GM19324 (cell line): ENCODE measurements around the gene FAM200C.
A peak's percentile ranks its signal among the peaks of the same experiment; 100 is the strongest.
"Not testable (repeated sequence)": the region's sequence is repeated elsewhere in the genome, so short reads cannot be mapped to it uniquely, and the experiment has no call there.

Source experiments
- ATAC-seq: cut with Tn5 transposase; IDR thresholded peaks from one replicate; pipeline ENCODE4 v1.9.1; 2021; ENCODE audit warnings: mild to moderate bottlenecking, moderate library complexity; ENCODE audit not compliant: unreplicated experiment, low FRiP score

Gene FAM200C

DNA sequence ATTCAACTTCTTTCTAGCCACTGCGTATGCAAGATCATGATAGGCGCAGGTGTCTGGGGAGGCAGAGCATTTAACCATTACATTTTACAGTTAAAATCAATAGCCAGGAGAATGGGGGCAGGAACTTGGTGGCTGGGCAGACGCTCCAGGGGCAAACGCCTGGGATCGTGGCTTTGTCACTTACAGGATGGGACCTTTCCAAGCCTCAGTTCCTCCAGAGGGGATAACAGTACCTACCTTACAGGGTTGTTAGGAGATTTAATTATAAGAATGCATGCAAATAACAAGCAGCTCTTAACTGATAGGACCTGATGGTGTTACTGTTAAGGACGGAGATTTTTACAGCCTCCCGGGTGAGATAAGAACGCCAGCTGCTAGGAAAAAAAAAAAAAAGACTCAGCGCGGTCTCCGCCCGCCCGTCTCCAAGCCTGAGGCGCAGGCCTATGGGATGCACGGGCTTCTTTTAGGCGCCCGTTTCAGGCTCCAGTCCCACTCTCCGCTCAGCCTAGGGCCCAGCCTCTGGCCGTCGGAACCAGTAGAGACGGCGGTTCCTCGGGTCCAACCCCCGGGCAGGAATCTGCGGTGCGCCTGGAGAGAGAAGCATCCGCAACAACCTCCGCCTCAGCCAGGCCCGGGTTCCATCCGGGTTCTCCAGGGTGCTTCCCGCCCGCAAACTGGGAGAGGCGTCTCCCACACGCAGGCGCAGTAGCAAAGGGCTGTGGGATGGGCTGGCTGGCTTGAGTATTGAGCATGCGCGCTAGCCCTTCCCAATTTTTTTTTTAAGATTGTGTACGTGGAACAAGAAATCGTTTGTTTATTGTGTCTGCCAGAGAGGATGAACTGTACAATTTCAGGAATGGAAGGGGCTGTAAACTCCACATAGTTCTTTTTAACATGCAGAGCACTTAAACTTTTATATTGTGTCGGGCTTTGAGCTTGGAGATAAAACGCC is at the start of gene FAM200C:
FAM200C (minus strand) TSS at position 653 of the 952 bp plus-strand sequence. CDS start 4,564 bp downstream, outside the sequence.
- ATAC-seq = peak; percentile 83

DNA sequence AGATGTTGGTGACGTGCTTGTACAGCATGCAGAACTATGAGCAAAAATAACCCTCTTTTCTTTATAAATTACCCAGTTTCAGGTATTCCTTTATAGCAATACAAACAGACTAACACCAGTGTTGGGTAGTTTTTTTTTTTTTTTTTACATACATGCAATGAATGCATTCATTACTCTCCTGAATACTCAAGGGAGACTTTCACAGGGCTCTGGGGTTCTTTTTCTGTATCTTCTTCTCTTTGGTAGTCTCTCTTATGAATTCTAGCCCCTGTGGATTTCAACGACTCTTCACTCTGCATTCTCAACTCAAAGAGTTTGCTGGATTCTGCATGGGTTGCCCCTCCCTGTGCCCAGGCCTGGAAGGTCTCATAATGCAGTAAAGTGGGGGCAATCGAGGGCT is 49.6 kb upstream of the FAM200C start:
- no peak for ATAC-seq

DNA sequence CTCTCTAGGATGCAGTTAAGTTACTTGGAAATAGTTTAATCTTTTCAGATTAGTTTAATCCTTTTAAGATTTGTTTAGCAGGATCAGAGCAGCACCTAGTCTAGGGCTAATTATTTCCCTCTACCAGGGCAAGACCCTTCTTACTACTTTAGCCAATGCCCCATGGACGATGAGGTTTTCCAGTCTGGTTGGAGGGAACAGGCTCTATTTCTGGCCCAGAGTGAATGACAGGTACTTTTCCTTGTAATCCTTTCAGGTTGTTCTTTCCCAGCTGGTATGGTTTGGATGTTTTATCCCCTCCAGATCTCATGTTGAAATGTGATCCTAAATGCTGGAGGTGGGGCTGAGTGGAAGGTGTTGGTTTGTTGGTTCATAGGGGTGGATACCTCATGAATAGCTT is 49.0 kb upstream of the FAM200C start:
- no peak for ATAC-seq

DNA sequence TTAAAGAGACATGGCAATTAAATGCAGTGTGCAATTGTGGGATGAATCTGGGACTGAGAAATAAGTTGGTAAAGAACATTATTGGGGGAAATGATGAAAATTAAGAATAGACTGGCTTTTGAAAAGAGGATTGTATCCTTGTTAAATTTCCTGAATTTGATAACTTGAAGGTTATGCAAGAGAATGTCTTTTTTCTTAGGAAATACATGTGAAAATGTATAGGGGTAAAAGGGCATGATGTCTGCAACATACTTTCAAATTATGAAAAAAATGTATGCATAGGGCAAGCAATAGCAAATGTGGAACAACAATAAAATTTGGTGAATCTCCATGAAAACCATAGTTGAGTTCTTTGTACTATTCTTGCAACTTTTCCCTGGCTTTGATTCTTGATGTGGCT is 45.9 kb upstream of the FAM200C start:
- no peak for ATAC-seq

DNA sequence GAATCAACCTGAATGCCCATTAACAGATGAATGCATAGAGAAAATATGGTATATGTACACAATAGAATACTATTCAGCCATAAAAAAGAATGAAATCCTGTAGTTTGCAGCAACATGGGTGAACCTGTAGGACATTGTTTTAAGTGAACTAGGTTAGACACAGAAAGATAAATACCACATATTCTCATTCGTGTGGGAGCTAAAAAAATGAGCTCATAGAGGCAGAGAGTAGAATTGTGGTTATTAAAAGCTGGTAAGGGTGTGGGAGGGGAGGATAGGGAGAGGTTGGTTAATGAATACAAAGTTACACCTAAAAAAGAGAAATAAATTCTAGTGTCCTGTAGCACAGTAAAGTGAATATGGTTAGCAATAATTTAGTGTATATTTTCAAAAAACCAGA is 45.3 kb upstream of the FAM200C start:
- ATAC-seq = no peak

DNA sequence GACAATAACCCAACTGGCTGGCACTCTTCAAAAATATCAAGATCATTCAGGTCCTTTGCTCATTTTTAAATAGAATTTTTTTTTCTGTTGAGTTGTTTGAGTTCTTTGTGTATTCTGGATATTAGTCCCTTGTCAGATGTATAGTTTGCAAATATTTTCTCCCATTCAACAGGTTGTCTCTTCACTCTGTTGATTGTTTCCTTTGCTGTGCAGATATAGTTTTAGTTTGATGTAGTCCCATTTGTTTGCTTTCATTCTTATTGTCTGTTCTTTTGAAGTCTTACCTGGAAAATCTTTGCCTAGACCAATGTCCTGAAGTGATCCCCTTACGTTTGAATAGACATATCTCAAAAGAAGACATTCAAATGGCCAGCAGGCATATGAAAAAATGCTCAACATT is 44.6 kb upstream of the FAM200C start:
- no peak for ATAC-seq

DNA sequence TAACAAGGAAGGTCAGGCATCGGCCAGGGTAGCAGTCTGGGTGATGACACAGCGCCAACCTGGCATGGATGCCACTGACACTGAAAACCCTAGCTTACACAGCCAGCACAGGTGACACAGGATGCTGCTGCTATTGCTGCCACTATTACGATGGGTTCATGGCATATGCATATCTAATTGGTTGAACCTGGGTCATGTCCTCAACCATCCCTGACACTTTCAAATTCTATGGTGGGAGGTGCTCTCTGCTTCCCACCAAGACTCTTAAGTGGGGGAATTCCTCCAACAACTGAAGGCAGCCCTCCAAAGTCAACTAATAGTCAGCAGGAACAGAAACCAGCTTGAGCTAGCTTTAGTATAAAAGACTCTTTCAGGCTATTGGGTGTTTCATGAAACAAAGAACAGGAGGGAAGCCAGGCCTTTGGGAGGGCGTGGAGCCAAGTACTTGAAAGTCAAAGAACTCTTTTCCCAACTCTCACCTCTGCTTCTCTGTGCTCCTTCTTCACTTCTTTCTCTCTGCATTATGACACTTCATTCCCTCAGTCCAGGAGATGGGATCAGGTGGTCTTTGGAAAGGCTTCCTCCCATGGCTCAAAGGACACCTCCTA is 43.1 kb upstream of the FAM200C start:
- ATAC-seq = no peak

DNA sequence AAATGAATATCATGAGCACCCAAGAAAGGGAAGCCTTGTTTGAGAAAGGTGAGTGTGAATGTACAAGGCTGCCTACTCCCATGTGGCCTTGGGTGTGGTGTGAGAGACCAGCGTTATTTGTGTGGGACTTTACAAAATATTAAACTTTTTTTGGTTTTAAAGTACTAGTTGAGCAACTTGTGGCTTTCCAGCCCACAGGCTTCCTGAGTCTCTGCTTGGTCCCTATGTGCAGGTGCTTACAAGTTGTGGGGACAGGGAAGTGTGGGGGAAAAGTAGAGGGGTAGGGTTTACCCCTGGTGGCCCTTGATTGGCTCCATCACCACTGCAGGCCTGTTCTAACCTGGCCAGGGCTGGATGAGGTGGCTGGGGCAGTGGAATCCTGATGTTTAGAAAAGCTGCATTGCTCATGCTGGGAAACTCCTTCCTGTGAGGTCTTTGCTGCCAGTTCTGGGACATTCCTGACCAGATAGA is 41.5 kb upstream of the FAM200C start:
- no peak for ATAC-seq

DNA sequence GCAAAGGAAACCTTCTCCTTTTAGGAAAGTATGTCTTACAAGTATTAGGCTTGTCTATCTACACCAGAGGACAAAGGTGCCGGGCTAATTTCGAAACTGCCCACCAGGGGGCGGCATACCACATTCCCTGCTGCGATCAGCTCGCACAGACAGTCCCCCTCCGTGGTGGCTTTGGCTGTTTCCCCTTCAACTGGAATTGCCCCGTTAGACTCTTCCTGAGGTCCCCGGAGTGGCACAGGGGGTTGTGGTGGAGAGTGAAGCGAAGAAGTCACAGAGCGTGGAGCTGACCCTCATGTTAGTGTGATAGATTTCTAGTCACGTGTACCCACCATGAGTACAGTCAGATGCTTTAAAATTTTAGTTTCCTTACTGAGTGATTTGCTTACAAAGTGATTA is 39.3 kb upstream of the FAM200C start:
- ATAC-seq = peak; percentile 74

DNA sequence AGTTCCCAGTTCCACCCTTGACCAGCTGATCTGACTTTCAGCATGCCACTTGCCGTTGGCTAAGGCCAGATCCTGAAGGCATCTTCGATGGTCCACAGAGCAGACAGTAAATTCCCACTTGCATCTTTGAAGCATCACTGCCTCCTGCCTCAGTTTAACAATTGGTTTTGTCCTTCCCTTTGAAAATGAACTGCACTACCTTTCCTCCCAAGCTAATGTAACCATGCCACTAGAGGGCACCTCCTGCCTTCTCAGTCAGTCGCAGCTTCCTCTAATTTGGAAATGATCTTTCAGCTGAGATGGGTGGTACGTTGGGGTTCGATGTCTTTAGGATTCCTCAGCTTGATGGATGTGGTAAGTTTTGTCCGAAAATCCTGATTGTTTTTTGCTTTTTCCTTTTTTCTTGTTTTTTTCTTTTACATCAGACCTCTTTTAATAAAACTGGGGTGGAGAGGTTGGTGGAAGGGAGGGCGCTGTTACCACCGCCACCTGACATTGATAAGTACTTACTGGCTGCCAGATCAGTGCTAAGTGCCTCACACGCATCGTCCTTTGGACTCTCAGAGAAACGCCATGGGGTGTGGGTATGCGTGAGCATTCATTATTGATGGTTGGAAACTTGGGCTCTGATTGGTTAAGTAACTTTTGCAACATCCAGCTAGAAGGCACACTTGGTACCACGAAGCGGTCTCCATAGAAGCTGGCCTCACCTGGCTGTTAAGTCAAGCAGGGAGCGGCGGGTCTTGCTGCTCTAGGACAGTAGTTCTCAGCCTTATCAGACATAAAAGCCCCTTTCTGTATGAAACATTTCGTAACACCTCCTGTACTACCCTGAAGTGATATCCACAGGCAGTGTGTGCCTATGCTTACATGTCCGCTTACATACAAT is 38.7 kb upstream of the FAM200C start:
- peak; percentile 54 for ATAC-seq

DNA sequence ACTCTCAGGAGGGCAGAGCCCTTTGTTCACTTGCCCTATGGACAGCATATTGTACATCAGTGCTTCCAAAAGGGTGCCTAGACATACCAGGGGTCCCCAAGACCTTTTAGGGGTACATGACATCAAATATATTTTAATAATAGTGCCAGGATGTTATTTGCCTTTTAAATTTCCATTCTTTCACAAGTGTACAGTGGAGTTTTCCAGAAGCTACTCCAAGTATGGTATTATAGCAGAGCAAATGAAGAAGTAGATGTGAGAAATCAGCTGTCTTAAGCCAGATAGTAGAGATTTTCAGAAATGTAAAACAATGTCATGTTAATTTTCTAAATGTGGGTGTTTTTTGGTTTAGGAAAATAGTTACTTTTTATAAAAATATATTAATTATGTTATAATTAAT is 37.4 kb upstream of the FAM200C start:
- no peak for ATAC-seq

DNA sequence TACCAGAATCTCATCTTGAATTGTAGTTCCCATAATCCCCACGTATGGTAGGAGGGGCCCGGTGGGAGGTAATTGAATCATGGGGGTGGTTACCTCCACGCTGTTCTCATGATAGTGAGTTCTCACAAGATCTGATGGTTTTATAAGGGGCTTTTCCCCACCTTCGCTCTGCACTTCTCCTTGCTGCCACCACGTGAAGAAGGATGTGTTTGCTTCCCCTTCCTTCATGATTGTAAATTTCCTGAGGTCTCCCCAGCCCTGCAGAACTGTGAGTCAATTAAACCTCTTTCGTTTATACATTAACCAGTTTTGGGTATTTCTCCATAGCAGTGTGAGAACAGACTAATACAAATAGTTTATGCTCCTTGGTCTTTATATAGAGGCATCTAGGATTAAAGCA is 36.8 kb upstream of the FAM200C start:
- not testable (repeated sequence) for ATAC-seq

DNA sequence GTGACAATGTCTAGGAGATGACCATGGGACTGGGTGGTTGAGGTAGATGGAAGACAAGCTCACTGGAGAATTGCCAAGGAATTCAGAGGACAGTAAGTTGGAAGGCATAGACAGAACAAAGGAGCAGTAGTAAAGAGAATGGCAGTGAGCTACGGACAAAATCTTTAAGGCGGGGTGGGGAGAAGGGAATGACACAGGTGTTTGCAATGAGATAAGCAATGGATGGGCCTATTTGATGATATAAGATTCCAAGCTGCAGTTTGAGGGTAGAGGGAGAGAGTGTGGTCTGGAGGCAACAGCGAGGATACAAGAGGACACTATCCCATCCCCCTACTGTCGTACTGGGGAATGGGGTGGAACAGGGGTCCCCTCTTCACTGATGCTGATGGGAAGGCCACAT is 36.2 kb upstream of the FAM200C start:
- ATAC-seq = no peak

DNA sequence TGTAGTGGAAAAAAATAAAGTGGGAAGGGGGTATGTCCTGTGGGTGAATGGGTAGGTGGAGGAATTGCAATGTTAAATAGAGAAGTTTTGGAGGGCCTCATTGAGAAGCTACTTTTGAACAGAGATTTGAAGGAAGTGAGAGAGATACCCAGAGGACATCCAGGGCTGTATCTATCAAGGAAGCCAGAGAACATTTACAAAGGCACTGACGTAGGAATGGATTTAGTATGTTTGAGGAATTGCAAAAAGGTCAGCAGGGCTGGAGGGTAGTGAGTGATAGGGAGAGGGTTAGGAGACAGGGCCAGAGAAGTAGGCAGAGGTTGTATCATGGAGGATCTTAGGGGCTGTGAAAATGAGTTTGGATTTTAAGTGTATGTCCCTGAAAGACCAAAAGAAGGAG is 35.7 kb upstream of the FAM200C start:
- ATAC-seq = no peak

DNA sequence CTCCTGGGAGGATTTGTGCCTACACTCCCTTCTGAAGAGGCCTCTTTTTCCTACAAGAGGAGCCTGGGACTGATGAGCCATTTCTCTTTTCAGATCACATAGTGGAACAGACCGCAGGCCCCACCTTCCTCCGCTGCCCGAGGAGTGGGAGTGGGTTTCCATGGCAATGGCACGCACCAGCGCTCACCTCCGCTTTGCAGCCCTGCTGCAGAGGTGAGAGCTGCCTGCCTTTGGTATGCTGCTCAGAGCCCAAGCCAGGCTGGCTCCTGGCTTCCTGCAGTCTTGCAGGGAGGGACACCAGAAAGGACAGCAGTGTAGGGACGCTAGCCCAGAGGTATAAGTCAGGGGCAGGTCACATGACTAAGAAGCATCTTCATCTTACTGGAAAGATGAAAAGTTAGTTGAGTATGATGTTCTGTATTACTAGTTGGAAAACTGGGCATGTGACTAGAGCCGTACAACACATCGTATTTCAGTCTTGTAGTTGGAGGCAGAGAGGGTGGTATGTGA is 34.2 kb upstream of the FAM200C start:
- ATAC-seq = peak; percentile 74

DNA sequence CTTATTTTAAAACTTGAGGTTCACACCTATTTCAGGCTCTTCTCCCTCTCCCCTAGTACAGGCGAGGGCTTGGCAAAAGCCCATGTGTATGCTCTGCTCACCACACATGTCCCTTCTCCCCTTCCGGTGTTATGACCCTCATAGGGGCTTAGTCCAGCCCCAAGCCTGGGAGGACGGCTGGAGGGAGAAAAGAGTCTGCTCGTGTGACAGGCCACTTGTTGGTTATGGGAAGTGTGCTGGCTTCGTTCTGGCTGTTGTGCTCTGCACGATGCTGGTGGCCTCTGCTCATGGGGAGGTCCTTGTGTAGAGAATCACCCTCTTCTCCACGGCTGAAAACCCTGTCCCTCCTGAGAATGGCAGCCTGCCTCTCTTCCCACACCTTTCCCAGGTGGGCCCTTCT is 32.9 kb upstream of the FAM200C start:
- no peak for ATAC-seq

DNA sequence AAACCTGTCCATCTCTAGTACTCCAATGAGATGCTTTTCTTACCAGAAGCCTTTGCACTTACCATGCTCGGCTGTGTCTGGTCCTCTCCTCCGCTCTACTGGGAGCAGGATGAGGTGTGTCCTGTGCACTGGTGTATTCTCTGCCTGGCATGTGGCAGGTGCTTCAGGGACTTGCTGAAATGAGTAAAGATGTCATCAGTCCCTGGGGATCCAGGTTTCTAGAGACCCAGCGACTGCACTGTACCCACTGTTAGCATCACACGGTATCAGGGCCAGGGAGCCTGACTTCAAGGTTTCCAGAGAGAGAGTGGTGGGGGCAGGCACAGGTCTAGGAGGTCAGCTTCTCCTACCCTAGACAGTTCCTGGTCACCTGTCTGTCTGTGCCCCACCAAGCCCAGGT is 32.3 kb upstream of the FAM200C start:
- no peak for ATAC-seq

DNA sequence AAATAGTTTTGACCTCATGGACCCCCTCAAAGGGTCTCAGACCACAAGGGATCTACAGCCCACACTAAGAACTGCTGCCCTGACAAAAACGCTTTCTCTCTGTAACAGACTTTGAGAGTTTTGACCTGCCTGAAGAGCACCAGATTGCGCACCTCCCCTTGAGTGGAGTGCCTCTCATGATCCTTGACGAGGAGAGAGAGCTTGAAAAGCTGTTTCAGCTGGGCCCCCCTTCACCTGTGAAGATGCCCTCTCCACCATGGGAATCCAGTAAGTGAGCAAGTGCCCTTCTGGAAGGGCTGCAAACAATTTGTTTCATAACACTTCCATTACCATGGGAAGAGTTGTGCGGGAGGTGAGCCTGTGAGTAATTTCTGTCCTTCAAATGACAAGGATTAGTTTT is 27.8 kb upstream of the FAM200C start:
- no peak for ATAC-seq

DNA sequence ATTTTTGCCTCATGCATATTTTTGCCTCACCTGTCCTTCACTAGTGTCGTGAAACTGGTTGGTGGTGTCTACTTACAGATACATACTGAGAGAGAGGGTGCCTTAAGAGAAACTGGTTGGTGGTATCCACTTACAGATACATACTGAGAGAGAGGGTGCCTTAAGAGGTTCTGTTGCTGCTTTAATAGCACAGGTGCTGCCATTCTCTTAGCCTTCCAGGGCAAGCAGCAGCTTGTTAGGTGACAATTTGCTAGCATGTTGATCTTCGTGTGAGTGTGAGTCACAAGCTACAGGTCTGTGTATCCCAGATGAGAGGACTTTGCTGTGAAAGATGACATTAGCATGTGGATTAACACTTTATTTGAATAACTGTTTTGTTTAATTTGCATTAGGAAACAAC is 23.2 kb upstream of the FAM200C start:
- no peak for ATAC-seq

DNA sequence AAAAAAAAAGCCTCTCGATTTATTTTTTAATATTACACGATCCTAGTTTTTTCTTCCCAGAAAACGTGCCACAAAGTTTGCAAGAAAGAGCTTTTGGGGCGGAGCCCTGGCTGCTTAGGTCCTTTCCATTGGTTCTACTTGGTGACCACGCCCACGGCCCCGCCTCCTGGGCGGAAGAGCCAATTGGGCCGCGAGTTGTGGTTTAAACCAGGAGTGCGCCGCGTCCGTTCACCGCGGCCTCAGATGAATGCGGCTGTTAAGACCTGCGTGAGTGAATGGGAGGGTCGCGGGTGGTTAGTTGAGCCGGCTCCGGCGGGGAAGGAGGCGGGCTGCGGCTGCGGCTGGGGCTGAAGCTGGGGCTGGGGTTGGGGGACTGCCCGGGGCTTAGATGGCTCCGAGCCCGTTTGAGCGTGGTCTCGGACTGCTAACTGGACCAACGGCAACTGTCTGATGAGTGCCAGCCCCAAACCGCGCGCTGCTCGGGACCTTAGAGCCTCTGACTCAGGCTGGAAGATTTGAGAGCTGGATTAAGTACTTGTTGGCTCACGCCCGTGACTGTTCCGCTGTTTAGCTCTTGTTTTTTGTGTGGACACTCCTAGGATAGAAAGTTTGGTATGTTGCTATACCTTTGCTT is 21.9 kb upstream of the FAM200C start, which contains the start of gene PTTG1:
PTTG1 (plus strand) TSS at position 231 of the 634 bp plus-strand sequence. CDS start 458 bp downstream, outside the sequence.
- peak; percentile 68 for ATAC-seq
